Stomach (tissue), 9 donors: Measurements from ENCODE around the gene SUSD2. TPM values are rescaled to one million over a fixed set of nuclear protein-coding genes. Genes with fewer than 3 reads are reported as not detected.

ENCODE experiments used
- DNase-seq, 2 donors: peaks; one replicate each; pipeline versions ENCODE4 v3.0.0 to v3.0.0-alpha.2; 2013 to 2019
- H3K27ac ChIP-seq, 5 donors: fragments of 200-600 bp in 4 of 5; sonication (generic) in 4 of 5; one replicate each; pipeline ENCODE4 v1.5.1; 2013 to 2019; ENCODE audit warnings: mild to moderate bottlenecking in 1 of 5, moderate library complexity in 1 of 5
- H3K27me3 ChIP-seq, 3 donors: fragments of 200-600 bp; sonication (generic); one replicate each; pipeline ENCODE4 v1.5.1; 2017 to 2019; ENCODE audit warnings: mixed run types in 1 of 3
- H3K36me3 ChIP-seq, 4 donors: fragments of 200-600 bp; sonication (generic); 1 replicate in 3 of 4; 2 replicates in 1 of 4; pipeline ENCODE4 v1.5.1; 2016 to 2019
- H3K4me1 ChIP-seq, 4 donors: fragments of 200-600 bp; sonication (generic); one replicate each; pipeline ENCODE4 v1.5.1; 2016 to 2019
- H3K4me3 ChIP-seq, 4 donors: fragments of 200-600 bp; sonication (generic) in 3 of 4; one replicate each; pipeline ENCODE4 v1.5.1; 2016 to 2019; ENCODE audit warnings: mild to moderate bottlenecking in 1 of 4
- H3K9me3 ChIP-seq, 4 donors: fragments of 200-600 bp; sonication (generic); one replicate each; pipeline ENCODE4 v1.5.1; 2016 to 2019
- CTCF ChIP-seq, 7 experiments: fragments of 450-650 bp in 4 of 7; fragments of 200-600 bp in 3 of 7; sonication (generic) in 3 of 7; IDR thresholded peaks; one replicate each; pipeline ENCODE4 v1.5.1; 2016 to 2019; ENCODE audit warnings: antibody characterized with exemption in 7 of 7, control low read depth in 2 of 7, mild to moderate bottlenecking in 1 of 7
- EP300 ChIP-seq: sonication (generic); formaldehyde crosslinking; IDR thresholded peaks from one replicate; pipeline ENCODE4 v1.6.1; 2017; ENCODE audit warnings: antibody characterized with exemption
- POLR2A ChIP-seq, 4 donors: fragments of 450-650 bp; IDR thresholded peaks; one replicate each; pipeline ENCODE4 v1.6.1; 2016; ENCODE audit warnings: antibody characterized with exemption in 4 of 4, control low read depth in 2 of 4, mild to moderate bottlenecking in 1 of 4, moderate library complexity in 1 of 4
- POLR2AphosphoS5 ChIP-seq, 3 donors: sonication (generic); formaldehyde crosslinking; IDR thresholded peaks; one replicate each; pipeline ENCODE4 v1.6.1; 2016; ENCODE audit warnings: antibody characterized with exemption in 3 of 3
- WGBS, 5 donors: extraction: QIAGEN DNeasy Blood & Tissue Kit in 3 of 5; methylation state at CpG; one replicate each; pipeline versions ENCODE4 v1.1.5 to v1.1.7; 2013 to 2018; 5-methylcytosine and 5-hydroxymethylcytosine counted together
- intact Hi-C: fragments of 100-400 bp; cut with DNase I; formaldehyde crosslinking; loops from one replicate; pipeline ENCODE4 v1.15.1; 2023; ENCODE audit warnings: low total_unique reads
- polyA plus RNA-seq, 3 donors: library from polyadenylated mRNA; stranded (reverse); fragments of 200-250 nt; gene quantifications; one replicate each; pipeline ENCODE4 v1.2.3, GENCODE V29; 2013
- total RNA-seq, 5 donors: library from RNA; depleted of rRNA; stranded (reverse); fragments of >200 nt; gene quantifications; one replicate each; pipeline versions ENCODE4 v1.1.0 to v1.2.3, GENCODE V29; 2014 to 2016
- donor health status: healthy with polysubstance abuse.
- donor health status: Bipolar disorder and iron deficiency.
- donor health status: healthy.

SUSD2 gene
- total and polyA plus RNA-seq, 8 donors, result 0.58 to 29.9 (median 4.4) TPM

GRCh38 chr22:24145446-24146193 is 35.7 kb upstream of the SUSD2 start:
- Histone ChIP-seq H3K4me3 (peak overlapping the region in 1 of 4 donors; percentile 24), H3K36me3 (peaks cover 0 to 13% (median 6%) of the 10 kb centered on the region in 4 donors), H3K27me3 (no peaks in the 10 kb centered on the region), H3K27ac (peak overlapping the region; percentile 42 to 89 (median 78)), H3K9me3 (no peaks in the 10 kb centered on the region), H3K4me1 (peaks cover 56 to 97% (median 82%) of the 10 kb centered on the region in 4 donors)
- DNase-seq, result no peak
- TF ChIP-seq POLR2AphosphoS5 (IDR thresholded peaks at IDR 0.05) (no peak), POLR2A (IDR thresholded peaks at IDR 0.05) (no peak), CTCF (IDR thresholded peaks at IDR 0.05) (no peak), EP300 (no peak)
- 90 to 96% (median 91%) methylated on average over 9 of the region's 9 CpGs for WGBS, 5 donors
- intact Hi-C loops, result no loop called here

- peak overlapping the region; percentile 31 to 89 (median 78) for H3K27ac ChIP-seq
- H3K27me3 ChIP-seq, result no peaks in the 10 kb centered on the region
- 0 to 13% (median 8%) methylated on average over 4 of the region's 4 CpGs for WGBS, 5 donors
- peaks cover 0 to 13% (median 6%) of the 10 kb centered on the region in 4 donors for H3K36me3 ChIP-seq
- H3K4me1 ChIP-seq, result peaks cover 56 to 92% (median 76%) of the 10 kb centered on the region in 4 donors
- no peaks in the 10 kb centered on the region for H3K9me3 ChIP-seq
- peak overlapping the region in 1 of 4 donors; percentile 24 for H3K4me3 ChIP-seq
- peak; percentile 58 to 87 for DNase-seq
- TF ChIP-seq POLR2AphosphoS5 (IDR thresholded peaks at IDR 0.05) (peak in 1 of 3 donors; percentile 40), CTCF (IDR thresholded peaks at IDR 0.05) (no peak)
- intact Hi-C loops, result no loop called here
Measured at GRCh38 chr22:24146194-24146616, 35.1 kb upstream of the SUSD2 start.

DNA sequence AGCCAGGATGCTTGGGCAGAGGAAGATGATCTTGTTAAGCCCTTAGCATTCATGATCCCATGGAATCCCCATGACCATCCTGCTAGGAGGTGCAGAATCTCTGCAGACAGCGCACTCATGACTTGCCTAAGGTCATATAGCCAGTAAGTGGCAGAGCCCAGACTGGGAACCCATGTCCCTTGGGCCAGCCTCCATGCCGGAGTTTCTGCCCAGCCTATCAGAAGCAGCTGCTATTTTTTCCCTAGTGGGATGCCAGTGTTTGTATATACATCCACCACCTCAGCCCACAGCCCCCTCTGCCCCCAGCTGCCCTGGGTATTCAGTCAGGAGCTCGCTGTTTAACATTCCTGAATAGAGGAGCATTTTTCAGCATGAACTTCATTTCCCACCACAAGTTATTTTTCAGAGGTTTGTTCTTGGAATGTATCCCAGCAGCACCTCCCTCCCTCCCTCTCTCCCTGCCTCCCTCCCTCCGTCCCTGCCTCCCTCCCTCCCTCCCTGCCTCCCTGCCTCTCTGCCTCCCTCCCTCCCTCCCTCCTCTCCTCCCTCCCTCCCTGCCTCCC is 34.4 kb upstream of the SUSD2 start:
- H3K4me3 ChIP-seq, result peak overlapping the region in 1 of 4 donors; percentile 24
- H3K4me1 ChIP-seq, result peaks cover 53 to 86% (median 70%) of the 10 kb centered on the region in 4 donors
- intact Hi-C loops, result no loop called here
- H3K9me3 ChIP-seq, result no peaks in the 10 kb centered on the region
- H3K27ac ChIP-seq, result peak overlapping the region; percentile 42 to 89 (median 78)
- H3K36me3 ChIP-seq, result peaks cover 0 to 13% (median 9%) of the 10 kb centered on the region in 4 donors
- no peaks in the 10 kb centered on the region for H3K27me3 ChIP-seq
- DNase-seq, result peak in 1 of 2 donors; percentile 87
- WGBS, 5 donors, result 31 to 52% (median 46%) methylated on average over 4 of the region's 4 CpGs
- TF ChIP-seq POLR2A (IDR thresholded peaks at IDR 0.05) (no peak), EP300 (no peak), POLR2AphosphoS5 (IDR thresholded peaks at IDR 0.05) (no peak), CTCF (IDR thresholded peaks at IDR 0.05) (no peak)

- peak overlapping the region; percentile 0 to 89 (median 78) for H3K27ac ChIP-seq
- H3K4me1 ChIP-seq, result peaks cover 45 to 78% (median 62%) of the 10 kb centered on the region in 4 donors
- no peaks in the 10 kb centered on the region for H3K9me3 ChIP-seq
- no peaks in the 10 kb centered on the region for H3K27me3 ChIP-seq
- H3K4me3 ChIP-seq, result no peak overlapping the region
- intact Hi-C loops, result no loop called here
- no peak for TF ChIP-seq POLR2AphosphoS5 (IDR thresholded peaks at IDR 0.05)
- no peak for TF ChIP-seq EP300
- no peak for TF ChIP-seq POLR2A (IDR thresholded peaks at IDR 0.05)
- no peak for TF ChIP-seq CTCF (IDR thresholded peaks at IDR 0.05)
- H3K36me3 ChIP-seq, result peaks cover 0 to 17% (median 10%) of the 10 kb centered on the region in 4 donors
- no peak for DNase-seq
- WGBS, 5 donors, result 70 to 88% (median 82%) methylated on average over 3 of the region's 3 CpGs
Measured at GRCh38 chr22:24147666-24148065, 33.6 kb upstream of the SUSD2 start.
